ENCODE measurements around the gene ETV3L.
A peak's percentile ranks its signal among the peaks of the same experiment; 100 is the strongest.

ETV3L gene

DNA sequence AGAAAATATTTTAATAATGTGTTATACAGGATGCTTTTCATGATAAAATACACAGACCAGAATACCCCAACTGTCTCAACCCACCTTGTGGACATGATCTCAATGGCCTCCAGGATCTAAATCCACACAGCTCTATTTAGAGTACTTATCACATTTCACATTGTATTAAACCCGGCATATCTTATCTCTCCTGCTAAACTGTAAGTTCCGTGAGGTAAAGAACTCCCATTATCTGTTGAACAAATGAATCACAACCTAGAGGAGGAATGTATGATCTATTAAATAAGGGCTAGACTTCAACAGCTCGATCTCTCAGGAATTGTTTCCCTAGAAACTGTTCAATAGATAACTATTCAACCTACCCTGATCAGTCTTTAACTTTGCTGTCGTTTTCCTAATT is 31.7 kb upstream of the ETV3L start:
- no peak for DNase-seq

DNA sequence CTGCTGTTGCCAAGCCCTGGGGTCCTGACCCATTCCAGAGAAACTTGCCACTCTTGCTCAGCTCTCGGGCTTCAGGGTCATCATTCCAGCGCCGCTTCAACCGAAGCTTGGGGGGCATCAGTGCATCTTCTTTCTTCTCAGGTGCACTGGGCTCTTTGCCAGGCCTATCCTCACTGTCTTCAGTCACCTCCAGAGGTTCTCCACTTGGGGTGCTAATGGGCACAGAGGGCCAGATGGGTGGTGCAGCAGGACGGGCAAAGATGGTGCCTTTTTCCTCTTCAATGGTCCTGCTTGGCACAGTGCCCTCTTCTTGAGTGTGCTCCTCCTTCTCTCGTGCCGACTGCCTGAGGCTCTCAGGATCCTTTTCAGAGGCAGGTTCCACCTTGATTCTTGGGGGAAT is 25.2 kb upstream of the ETV3L start:
- DNase-seq = no peak

DNA sequence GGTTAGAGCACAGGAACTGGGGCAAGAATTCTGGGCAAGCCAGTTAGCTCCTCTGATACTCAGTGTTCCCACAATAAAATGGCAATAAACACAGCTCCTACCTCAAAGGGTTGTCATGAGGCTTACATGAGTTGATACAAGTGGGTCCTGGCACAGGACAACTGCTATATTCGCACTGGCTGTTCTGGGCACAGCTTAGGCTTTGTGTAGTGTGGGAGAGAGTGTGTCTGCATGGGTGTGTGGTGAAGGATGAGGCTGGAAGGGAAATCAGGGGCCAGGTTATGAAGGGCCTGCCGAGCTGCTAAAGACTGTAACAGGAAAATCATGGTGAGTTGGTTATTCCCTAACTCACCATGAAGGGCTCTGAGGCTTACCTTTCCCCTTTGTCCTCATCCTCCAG is 19.8 kb upstream of the ETV3L start:
- DNase-seq = no peak

DNA sequence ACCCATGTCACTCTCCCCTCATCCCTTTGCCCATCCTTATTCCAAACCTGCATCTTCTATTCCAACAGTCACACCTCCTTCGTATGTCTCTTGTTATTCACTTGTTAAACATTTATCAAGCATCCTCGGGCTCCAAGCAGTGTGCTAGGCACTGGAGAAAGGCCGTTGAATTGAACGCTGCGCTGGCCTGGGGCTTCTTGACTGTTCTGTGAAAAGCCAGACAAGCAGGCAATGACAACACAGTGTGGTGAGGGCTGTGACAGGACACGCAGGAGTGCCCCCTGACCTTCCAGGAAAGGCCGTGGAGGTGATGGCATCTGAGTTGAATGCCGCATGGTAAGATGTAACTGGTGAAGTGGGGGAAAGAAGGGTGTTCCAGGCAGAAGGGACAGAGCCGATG is 19.4 kb upstream of the ETV3L start:
- DNase-seq = no peak

DNA sequence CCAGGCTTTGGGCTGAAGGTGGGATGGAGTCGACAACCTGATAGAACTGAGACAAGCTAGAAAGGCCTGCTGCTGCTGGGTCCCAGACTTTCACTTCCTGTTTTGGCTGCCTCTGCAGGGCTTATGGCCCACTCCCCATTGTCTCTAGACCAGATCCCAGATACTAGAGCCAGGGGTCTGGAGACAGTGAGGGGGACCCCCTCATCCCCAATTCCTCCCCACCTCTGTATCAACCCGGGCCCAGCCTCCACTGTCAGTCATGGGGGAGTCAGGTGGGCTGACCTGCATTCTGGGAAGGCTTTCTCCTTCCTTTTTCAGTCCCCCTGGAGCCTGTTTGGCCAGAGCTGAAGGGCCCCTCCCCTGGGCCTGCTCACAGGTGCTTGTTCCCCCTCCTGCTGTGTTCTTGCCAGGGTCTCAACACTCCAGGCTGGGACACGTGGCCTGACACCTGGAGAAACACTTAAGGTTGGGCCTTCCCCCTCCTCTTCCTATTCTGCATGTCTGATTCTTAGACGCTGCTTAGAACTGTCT is 18.0 kb upstream of the ETV3L start:
- no peak for DNase-seq

DNA sequence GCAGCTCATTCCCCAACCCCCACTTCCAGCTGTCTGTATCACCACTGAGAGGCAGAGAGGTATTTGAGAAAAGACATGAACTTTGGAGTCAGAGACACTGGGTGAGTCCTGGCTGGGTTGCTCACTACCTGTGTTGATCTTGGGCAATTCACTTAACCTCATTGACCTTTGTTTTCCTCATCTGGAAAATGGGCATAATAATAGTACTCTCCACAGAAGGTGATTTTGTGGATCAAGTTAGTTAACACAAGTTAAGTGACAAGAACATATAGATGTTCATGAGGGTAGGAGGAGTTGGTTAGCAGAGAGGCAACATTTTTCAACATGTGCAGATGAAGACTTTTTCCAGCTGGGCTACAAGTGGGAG is 17.1 kb upstream of the ETV3L start:
- DNase-seq = no peak

DNA sequence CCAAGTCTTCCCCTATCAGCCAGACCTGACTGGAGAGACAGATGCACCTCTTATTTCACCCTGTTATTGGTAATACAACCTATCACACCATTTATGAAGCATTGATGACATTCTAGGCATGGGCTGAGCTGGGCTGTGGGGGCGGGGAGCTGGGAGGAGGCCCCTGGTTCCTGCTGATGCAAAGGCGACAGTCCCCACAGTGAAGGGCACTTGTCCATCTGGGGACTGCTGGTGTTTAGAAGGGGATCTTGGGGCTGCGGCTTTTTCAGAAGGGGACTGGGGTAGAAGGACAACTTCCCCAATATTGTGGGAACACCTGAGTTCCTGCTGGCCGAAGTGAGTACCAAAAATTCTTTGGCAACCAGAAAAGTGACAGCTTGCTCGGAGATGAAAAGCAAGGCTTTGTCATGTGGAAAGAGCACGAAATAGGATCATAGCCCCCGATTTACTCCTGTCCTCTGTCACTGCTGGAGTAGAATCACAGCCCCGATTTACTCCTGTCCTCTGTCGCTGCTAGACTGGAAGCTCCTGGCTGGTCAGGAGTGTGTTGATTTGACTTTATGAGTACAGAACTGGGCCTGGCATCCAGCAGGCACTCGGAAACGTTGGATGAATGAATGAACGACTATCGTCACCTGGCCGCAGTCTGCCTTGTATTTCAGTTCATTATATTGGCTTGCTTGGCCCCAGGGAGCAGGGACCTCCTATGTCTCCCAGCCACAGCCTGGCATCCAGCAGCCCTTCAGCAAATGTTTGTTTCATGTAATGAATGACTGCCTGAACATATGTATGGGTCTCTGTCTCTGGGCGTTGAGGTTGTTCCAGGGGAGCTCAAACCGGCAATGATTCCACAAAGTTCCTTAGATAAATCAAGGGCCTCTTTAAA is 16.5 kb upstream of the ETV3L start:
- no peak for DNase-seq

DNA sequence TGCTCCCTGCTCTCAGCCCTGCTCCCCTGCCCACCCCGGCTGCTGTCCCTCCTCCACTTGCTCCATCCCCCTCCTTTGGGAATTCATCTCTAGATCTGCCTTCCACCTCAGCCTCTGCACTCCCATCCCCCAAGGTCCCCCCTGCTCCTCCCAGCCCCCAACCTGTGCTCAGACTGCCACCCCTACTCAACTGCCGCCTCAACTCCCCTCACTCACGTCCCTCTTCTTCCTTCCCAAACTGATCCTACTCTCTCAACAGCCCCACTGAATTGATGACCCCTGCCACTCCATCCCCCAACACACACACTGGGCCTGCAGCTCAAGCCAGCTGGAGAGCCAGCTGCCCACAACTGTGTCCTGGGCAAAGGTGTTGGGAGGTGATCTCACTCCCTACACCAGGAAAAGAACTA is 15.8 kb upstream of the ETV3L start:
- DNase-seq = no peak

DNA sequence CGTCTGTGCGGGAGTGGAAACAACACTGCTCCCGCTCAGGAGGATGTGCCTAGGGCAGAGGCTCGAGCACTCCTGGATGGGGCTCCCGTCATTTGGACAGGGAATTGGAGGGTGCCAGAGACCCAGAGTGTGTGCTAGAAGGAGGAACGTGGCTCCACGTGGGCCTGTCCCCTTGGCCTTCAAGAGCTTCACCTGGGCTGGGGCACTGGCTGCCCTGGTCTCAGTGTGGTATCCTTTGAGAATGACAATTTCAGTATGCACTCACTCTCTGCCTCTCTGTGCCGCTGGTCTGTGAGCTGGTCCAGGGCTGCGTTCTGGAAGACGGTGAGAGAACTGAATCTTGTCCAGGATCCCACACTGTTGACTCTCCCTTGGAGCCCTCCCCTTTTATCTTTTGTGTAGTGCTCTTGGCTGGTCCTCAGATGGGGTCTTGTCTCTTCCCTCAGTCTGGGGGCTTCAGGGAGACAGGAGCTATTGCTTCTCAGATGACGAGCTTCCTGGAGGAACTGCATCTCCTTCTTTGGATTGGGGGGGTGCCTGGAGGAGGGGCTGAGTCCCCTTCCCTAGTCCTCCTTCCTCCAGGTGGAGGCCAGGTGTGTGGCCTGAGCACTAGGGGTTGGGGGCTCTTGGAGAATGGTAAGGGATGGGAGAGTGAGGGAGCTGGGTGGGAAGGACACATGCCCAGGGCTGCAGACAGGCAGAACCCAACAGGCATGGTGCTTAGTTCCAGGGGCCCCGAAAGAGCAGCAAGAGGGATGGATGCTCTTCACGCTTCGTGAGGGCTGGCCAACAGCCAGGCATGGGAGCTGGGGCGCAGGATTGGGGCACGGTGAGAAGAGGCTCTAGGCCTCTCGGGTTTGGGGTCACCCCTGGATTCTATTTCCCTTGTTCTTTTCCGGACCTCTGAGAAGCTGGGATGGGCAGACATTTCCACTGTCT is 14.8 kb upstream of the ETV3L start:
- DNase-seq = no peak

DNA sequence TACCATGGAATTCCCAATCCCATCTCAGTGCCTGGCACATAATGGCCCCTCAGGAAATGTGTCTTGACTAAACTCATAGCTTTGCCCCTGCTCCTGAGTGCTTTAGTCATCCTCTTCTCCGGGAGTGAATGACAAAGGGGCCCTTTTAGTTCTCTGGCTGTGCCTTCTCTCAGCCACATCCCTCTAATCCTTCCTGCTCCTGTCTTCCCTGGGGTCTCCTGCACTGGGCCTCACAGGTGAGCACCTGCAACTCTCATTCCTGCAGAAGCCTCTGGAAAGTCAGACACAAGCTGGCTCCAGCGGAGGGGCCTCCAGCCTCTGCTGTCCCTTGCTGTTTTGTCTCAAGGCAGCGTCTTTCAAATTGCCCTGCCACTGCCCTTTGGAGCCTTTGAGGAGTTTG is 14.0 kb upstream of the ETV3L start:
- no peak for DNase-seq

DNA sequence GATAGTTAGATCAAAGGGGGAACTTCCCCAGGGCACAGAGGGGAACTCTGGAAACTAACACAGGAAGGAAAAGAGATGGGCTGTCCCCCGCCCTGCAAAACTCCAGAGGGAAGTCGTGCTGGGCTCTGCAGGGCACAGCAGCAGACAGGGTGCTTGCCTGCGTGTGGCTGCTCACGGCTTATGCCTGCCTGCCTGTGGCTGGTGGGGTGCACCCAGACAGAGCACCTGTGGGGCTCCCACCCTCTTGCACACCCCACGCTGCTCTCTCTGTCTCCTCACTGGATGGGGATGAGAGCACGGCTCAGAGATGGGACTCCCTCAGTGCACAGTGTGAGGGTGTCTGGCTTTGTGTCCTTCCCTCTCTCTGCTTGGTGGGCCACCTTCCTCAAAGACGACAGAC is 13.5 kb upstream of the ETV3L start:
- DNase-seq = no peak

DNA sequence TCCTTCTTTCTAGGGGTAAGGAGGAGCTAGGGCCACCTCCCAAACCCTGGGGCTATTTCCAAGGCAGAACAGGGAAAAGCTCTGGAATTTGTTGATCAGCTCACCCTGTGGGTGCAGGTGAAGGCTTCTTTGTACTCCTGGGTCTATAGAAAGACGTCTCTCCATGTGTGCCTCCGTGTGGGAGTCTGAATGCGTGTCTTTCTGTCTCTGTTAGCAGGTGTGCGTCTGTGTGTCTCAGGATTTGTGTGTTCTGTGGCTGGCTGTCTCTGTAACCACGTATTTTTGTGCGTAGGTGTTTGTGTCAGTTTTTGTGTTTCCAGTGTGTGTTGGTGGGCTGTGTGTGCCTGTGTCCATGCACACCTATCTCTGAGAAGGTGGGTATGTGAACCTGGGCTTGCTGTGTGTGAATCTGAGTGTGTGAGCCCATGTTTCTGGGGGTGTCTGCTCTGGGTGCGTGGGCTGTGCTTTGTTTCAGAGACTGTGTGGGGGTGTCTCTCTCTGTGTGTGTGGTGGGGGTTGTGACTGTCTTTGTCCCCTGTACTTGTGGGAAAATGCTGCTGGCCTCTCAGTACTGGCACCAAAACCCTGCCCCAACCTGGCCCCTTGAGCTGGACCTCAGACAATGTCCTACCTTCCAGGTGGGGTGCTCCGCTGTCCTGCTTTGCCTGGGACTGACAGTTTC is 12.7 kb upstream of the ETV3L start:
- no peak for DNase-seq

DNA sequence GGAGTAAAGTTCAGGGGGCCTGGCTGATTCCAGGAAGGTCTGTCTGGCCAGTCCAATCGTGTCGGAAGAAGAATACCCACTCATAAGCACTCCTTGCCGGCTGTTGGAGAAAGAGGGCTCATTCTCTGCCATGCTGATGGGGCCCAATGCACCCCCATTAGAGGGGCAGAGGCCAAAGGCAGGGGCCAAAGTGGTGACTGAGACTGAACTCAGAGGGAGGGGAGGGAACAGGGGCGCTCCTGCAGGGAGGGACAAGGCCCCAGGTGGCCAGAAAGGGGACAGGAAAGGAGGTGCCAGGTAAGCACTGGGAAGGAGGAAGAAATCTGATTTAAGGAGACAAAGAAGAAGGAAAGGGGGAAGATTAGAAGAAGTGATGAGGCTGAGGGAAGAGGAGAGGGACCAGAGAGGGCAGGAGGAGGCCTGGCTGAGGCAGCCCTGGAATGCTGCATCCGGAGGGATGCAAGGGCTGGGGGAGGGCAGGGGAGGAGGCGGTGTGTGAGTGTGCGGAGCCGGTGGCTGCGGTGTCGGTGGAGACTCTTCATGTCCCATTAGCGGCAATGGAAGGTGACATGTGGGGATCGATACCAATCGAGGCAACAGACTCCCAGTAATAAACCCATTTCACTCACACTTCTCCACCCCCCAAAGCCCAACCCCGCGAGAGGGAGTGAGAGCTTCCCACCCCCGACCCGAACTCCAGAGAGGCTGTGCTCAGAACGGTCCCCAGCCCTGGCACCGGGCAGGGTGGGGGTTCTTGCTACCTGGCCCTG is 12.0 kb upstream of the ETV3L start:
- no peak for DNase-seq

DNA sequence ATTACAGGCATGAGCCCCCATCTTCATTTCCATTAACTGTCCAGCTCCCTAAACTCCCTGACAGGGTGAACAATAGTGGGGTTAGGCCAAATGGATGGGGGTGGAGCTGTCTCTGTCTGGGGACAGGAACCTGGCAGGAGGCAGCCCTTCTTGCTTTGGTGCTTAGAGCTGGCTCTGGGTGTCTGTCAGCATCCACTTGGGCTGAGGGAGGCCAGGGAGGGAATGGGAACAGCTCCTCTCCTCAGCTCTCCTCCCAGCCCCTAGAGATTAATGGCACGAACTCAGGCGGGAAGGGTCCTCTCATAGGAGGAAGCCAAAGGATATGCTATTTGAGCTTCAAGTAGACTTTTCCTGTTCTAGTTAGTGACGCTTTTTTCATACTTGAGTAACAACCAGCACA is 11.1 kb upstream of the ETV3L start:
- no peak for DNase-seq

DNA sequence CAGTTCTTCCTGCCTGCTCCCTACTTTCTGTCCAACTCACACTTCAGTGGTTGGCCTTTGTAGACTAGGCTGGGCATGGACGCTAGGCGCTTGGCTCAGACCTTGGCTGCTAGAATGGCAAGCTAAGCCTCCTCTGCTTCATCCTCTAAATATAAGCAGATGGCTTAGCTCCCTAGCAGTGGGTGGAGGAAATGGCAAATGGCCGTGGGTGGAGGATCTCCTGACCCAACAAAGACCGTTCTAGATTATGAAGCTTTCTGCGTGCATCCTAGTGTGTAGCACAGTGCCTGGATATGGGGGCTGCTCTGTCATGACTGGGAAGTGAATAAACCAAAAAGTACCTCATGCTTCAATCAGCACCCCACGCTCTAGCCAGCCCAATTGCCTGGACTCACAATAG is 10.4 kb upstream of the ETV3L start:
- no peak for DNase-seq

DNA sequence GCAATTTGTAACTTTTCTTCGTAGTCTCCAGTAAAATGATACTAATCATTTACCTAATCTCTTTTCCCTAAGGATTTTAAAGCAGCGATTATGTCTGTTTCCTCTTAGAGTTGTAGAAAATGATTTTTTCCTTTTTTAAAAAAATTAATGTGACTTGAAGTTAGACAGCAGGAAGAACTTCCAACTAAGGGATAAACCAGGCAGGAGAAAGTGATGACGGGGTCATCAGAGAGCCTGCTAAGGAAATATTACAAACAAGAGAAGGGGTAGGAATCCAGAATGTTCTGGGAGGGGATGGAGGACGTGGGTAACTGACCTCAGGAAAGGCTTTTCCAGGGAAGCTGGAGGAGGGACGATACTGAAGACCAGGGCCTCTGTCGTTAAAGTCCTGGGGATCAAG is 8.8 kb upstream of the ETV3L start:
- no peak for DNase-seq

DNA sequence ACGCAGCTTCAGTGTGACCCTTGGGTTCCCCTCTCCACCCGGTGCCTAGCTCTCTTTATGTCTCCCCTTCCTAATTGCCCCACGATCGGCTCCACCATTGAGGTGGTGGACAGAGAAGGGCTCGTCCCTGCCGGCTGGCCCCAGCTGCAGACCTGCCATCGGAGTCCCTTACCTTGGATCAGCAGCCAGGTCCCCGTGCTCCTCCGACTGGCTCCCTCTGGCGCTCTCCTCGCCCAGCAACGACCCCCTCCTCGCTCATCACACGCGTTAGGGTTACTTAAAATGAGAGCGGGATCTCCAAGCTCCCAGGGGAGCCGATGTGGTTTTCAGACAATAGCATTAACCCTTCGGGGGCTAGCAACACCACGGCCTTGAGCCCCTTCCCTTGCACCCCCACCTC is 8.1 kb upstream of the ETV3L start:
- DNase-seq = no peak

DNA sequence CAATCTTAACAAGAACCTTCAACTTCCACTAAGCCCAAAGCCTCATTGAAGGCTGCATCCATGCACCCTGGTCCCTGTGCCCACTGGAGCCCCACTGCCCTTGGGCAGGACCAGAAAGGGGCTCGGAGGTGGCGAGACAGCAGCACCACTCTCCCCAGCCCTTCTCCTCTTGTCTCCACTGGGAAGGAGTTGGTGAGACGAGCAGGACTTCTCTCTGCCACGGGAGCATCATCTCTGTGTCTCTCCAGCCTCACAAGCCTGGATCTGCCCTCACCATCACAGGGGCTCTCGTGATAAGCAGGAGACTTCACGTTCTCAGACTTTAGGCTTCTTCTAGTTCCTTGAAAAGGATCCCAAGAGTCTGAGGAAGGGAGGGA is 7.2 kb upstream of the ETV3L start:
- DNase-seq = no peak

DNA sequence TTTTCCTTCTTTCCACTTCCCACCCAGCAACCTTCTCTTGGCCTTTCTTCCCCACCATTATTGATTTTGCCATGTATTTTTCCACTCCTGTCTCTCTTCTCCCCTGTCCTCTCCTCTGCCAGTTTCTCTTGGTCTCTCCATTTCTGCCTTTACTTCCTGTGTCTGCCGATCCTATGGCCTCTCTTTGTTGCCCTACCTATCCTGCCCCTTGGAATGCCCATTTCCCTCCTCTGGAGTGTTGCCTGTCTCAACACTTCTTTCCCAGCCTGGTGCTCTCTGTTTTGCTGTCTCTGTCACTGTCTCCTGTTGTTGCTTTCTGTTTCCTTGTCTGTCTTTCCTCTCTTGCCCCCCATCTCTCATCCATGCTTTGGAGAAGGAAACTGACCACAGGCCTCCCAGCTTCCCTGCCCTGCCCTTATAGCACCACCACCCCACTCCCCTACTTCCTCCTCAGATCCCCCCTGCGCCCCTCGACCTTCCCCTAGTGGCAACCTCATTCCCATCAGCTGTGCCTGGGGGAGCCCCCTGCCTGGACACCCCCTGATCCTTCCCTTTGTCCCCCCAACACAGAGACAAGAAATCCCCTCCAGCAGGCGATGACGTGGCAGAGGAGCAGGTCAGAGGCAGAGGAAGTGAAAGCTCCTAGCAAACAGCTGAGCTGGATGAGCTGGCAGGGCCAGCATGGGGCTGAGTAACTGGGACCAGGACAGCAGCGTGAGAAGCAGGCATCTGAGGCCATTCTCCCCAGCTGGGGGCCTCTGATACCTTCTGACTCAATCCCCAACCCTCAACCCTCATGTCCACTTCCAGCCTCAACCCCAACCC is 6.6 kb upstream of the ETV3L start:
- DNase-seq = peak in 1 of 2 experiments; percentile 5

DNA sequence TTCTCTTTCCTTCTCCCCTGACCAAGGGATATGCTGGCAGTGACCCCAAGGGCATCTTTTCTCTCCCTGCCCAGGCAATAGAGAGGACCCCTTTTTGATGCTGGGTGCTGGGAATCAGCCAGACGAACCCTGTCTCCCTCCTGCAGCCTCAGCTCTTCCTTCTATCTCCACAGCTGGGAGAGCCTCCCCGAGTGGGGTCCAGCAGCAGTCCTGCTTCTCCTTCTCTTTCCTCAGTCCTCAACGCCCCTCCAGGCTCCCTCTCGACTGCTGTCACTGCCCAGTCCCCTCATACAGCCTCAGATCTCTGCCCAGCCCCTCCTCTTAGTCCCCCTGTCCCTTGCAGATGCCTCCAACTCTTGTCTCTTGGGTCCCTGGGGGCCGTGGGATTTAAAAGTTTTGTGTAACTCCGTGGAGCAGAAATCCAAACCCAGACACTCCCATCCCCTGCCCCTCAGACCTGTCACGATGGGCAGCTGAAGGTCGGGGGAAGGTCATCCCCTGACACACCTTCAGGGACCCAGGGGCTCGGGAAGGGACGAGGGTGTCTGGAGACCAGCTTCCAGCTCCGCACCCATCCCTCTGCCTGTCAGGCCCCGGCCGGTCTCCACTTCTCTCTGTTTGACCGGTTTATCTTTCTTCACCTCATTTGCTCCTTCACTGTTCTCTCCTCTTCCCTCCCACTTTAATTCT is 5.8 kb upstream of the ETV3L start:
- DNase-seq = no peak

All from SW 1271 (cell line).